Astrocyte (in vitro differentiated cells and primary cell): ENCODE measurements around the gene SLC38A10.

ENCODE experiments used
- EZH2 ChIP-seq: IDR thresholded peaks from 2 replicates; pipeline ENCODE4 v1.6.1; 2012; ENCODE audit warnings: mild to moderate bottlenecking, low read length, inconsistent platforms; ENCODE audit not compliant: insufficient read depth
- TF ChIP-seq, protein P1 (sequence below): IDR thresholded peaks from 2 replicates; pipeline ENCODE4 v1.5.1; 2011; ENCODE audit warnings: low read depth, mild to moderate bottlenecking, inconsistent platforms, low read length, moderate library complexity; ENCODE audit not compliant: insufficient read depth

DNA sequence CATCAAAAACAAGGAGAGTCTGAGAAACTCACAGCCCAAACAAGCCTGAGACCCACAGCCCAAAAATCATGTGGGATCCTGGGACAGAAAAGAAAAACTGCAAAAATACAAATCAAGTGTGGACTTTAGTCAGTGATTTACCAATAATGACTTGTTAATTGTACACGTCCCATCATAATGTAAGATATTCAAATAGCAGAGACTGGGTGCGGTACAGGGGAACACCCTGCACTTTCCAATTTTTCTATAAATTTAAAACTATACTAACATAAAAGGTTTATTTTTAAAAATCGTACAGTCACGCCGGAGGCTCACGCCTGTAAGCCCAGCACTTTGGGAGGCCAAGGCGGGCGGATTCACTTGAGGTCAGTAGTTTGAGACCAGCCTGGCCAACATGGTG is 81.1 kb downstream of the SLC38A10 start:
- TF ChIP-seq, protein P1, sequence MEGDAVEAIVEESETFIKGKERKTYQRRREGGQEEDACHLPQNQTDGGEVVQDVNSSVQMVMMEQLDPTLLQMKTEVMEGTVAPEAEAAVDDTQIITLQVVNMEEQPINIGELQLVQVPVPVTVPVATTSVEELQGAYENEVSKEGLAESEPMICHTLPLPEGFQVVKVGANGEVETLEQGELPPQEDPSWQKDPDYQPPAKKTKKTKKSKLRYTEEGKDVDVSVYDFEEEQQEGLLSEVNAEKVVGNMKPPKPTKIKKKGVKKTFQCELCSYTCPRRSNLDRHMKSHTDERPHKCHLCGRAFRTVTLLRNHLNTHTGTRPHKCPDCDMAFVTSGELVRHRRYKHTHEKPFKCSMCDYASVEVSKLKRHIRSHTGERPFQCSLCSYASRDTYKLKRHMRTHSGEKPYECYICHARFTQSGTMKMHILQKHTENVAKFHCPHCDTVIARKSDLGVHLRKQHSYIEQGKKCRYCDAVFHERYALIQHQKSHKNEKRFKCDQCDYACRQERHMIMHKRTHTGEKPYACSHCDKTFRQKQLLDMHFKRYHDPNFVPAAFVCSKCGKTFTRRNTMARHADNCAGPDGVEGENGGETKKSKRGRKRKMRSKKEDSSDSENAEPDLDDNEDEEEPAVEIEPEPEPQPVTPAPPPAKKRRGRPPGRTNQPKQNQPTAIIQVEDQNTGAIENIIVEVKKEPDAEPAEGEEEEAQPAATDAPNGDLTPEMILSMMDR, result no peak
- TF ChIP-seq EZH2, result no peak
